K562 (cell line): ENCODE results near the gene L3MBTL1. TPM values are rescaled to one million over a fixed set of nuclear protein-coding genes. Genes with fewer than 3 reads are reported as not detected.
"Not testable (repeated sequence)": the region's sequence is repeated elsewhere in the genome, so short reads cannot be mapped to it uniquely, and the experiment has no call there.

ENCODE experiments used
- ATAC-seq: fragments of 200-7000 bp; cut with Tn5 transposase; 3 replicates; pipeline ENCODE4 v1.9.1; 2020; ENCODE audit warnings: moderate library complexity
- BruUV-seq: library from RNA; stranded (reverse); fragments of 400-500 nt; replicated peaks from 2 replicates; lab custom pipeline; 2021; lab: Mats Ljungman, UMichigan
- CTCF ChIA-PET: fragments of 300-600 bp; formaldehyde crosslinking; extraction: SDS; loops from one replicate; lab custom pipeline; 2021; ENCODE audit warnings: low intra/inter-chr PET ratio; lab: Yijun Ruan, JAX
- POLR2A ChIA-PET: fragments of 300-600, 350-650 bp; sonication (Branson Sonifier 250); formaldehyde crosslinking; extraction: SDS; loops from one replicate; lab custom pipeline; 2021; ENCODE audit warnings: antibody characterized with exemption, inconsistent platforms; lab: Yijun Ruan, JAX
- DNase-seq, 4 experiments: peaks; one replicate each; pipeline versions ENCODE4 v3.0.0 to v3.0.0-alpha.2; 2011 to 2018; ENCODE audit warnings: low spot score in 3 of 4, mixed read lengths in 3 of 4; ENCODE audit errors: extremely low read depth in 1 of 4
- FAIRE-seq: peaks from 2 replicates; lab custom pipeline; 2011; peaks lifted over from hg19 to GRCh38; lab: Jason Lieb, UNC
- H2AFZ ChIP-seq: 2 replicates; pipeline ENCODE4 v1.6.0; 2011; ENCODE audit warnings: low read depth, low read length, control low read depth, inconsistent platforms
- H3K27ac ChIP-seq: fragments of 200-600 bp; 3 replicates; pipeline ENCODE4 v1.8.0; 2011; ENCODE audit warnings: low read depth, mild to moderate bottlenecking, control low read depth, inconsistent platforms, low read length, moderate library complexity, mixed read lengths; ENCODE audit errors: extremely low read depth
- H3K27me3 ChIP-seq, 2 experiments: fragments of 300-600 bp in 1 of 2; 2 replicates in 1 of 2; 3 replicates in 1 of 2; pipeline versions ENCODE4 v1.6.0 to v1.8.0; 2011; ENCODE audit warnings: inconsistent platforms in 2 of 2, low read length in 2 of 2, mild to moderate bottlenecking in 1 of 2, mixed read lengths in 1 of 2, moderate library complexity in 1 of 2; ENCODE audit not compliant: control insufficient read depth in 2 of 2, insufficient read depth in 2 of 2
- H3K36me3 ChIP-seq: fragments of 300-600 bp; 3 replicates; pipeline ENCODE4 v1.8.0; 2011; ENCODE audit warnings: mild to moderate bottlenecking, low read length, inconsistent platforms; ENCODE audit not compliant: control insufficient read depth, insufficient read depth
- H3K4me1 ChIP-seq, 2 experiments: fragments of 200-600 bp in 1 of 2; replicated peaks in 1 of 2; 2 replicates in 1 of 2; 3 replicates in 1 of 2; pipeline versions ENCODE4 v1.5.1 to v1.8.0; 2011; ENCODE audit warnings: inconsistent platforms in 2 of 2, low read length in 2 of 2, mild to moderate bottlenecking in 1 of 2, mixed read lengths in 1 of 2, moderate library complexity in 1 of 2; ENCODE audit not compliant: control insufficient read depth in 2 of 2, insufficient read depth in 2 of 2
- H3K4me2 ChIP-seq: 2 replicates; pipeline ENCODE4 v1.6.1; 2011; ENCODE audit warnings: low read length, control low read depth, inconsistent platforms, mixed read lengths; ENCODE audit not compliant: insufficient read depth
- H3K4me3 ChIP-seq: fragments of 200-600 bp; sonication (generic), shearing (Covaris generic); 2 replicates; pipeline ENCODE4 v1.5.1; 2016; ENCODE audit warnings: control low read depth, inconsistent platforms
- H3K79me2 ChIP-seq: fragments of 200-600 bp; 3 replicates; pipeline ENCODE4 v1.8.0; 2011; ENCODE audit warnings: low read length, inconsistent platforms; ENCODE audit not compliant: control insufficient read depth, insufficient read depth
- H3K9ac ChIP-seq, 2 experiments: 2 replicates each; pipeline versions ENCODE4 v1.6.0 to v1.6.1; 2011; ENCODE audit warnings: low read depth in 2 of 2, low read length in 2 of 2, control low read depth in 1 of 2, inconsistent platforms in 1 of 2, mild to moderate bottlenecking in 1 of 2, mixed read lengths in 1 of 2; ENCODE audit not compliant: insufficient read depth in 1 of 2
- H3K9me1 ChIP-seq: one replicate; pipeline ENCODE4 v1.6.0; 2011; ENCODE audit warnings: inconsistent platforms, mild to moderate bottlenecking, low read length, moderate library complexity; ENCODE audit not compliant: control insufficient read depth, insufficient read depth
- H3K9me3 ChIP-seq: replicated peaks from 2 replicates; pipeline ENCODE4 v1.5.1; 2011; ENCODE audit warnings: low read depth, low read length, inconsistent platforms; ENCODE audit not compliant: control insufficient read depth, insufficient read depth
- H4K20me1 ChIP-seq: replicated peaks from 2 replicates; pipeline ENCODE4 v1.6.1; 2011; ENCODE audit warnings: low read length, inconsistent platforms, mixed read lengths; ENCODE audit not compliant: control insufficient read depth, insufficient read depth
- ETS2 ChIP-seq: IDR thresholded peaks from 2 replicates; pipeline ENCODE4 v1.6.1; 2016; ENCODE audit warnings: borderline replicate concordance, missing genetic modification characterization, mild to moderate bottlenecking, moderate library complexity, missing compliant biosample characterization; ENCODE audit not compliant: poor library complexity, severe bottlenecking
- GABPA ChIP-seq: fragments of 200-800 bp; sonication (Bioruptor generic); conservative IDR thresholded peaks from 2 replicates; pipeline ENCODE4 v1.6.1; 2016; ENCODE audit warnings: low read depth, missing genetic modification characterization, missing compliant biosample characterization
- KAT7 ChIP-seq: sonication (generic); formaldehyde crosslinking; IDR thresholded peaks from 2 replicates; pipeline ENCODE4 v1.8.0; 2022; ENCODE audit warnings: missing genetic modification reagents, mild to moderate bottlenecking, borderline replicate concordance
- RBM17 ChIP-seq: fragments of 200-400 bp; formaldehyde crosslinking; IDR thresholded peaks from 2 replicates; pipeline ENCODE4 v1.6.1; 2017; ENCODE audit warnings: low read depth, mild to moderate bottlenecking, low read length, borderline replicate concordance
- ZNF408 ChIP-seq: fragments of 250-450 bp; sonication (Bioruptor Pico); IDR thresholded peaks from 2 replicates; pipeline ENCODE4 v1.4.0; 2020; ENCODE audit warnings: low read depth, mild to moderate bottlenecking, moderate library complexity
- ZNF77 ChIP-seq: fragments of 250-450 bp; sonication (Bioruptor Pico); IDR thresholded peaks from 2 replicates; pipeline ENCODE4 v1.5.0; 2020
- WGBS: fragments of 100-300 bp; shearing (Covaris generic); methylation state at CpG from one replicate; pipeline ENCODE4 v1.1.6; 2016; ENCODE audit warnings: low coverage, mixed read lengths; ENCODE audit not compliant: insufficient coverage; ENCODE audit errors: missing lambda C conversion rate; 5-methylcytosine and 5-hydroxymethylcytosine counted together
- in situ Hi-C: fragments of 300-500 bp; cut with MboI; formaldehyde crosslinking; loops from 4 replicates; pipeline ENCODE4 v1.15.0; 2018; ENCODE audit warnings: inconsistent platforms, mixed read lengths
- intact Hi-C: fragments of 100-400 bp; cut with micrococcal nuclease; formaldehyde crosslinking; loops from 2 replicates; pipeline ENCODE4 v1.14.2; 2022
- polyA plus RNA-seq, 8 experiments: library from polyadenylated mRNA; depleted of rRNA in 4 of 8; stranded (reverse) in 5 of 8; unstranded in 3 of 8; fragments of >200 nt; fragmentation: Nextera tagmentation in 2 of 8; fragmentation: Illumina TruSeq in 1 of 8; extraction: Ambion mirVana in 2 of 8; extraction: Trizol in 1 of 8; gene quantifications; 2 replicates each; pipeline versions ENCODE4 v1.2.1 to v1.2.3, GENCODE V29; 2011 to 2014; ENCODE audit warnings: inconsistent platforms in 1 of 8, missing spikeins in 1 of 8
- total RNA-seq, 7 experiments: library from RNA; depleted of rRNA in 6 of 7; stranded (reverse); fragments of >200 nt in 6 of 7; fragmentation: Illumina TruSeq in 2 of 7; extraction: Trizol in 2 of 7; gene quantifications; 2 replicates each; pipeline versions ENCODE4 v1.2.1 to v1.2.3, GENCODE V29; 2011 to 2021; ENCODE audit warnings: low replicate concordance in 1 of 7

L3MBTL1 gene
- total and polyA plus RNA-seq, 9 of the 15 experiments (the other 6 are each of a cell fraction or from before 2014, with no cell fraction given), result 0.77 to 10.0 (median 4.4) TPM

- no peak for TF ChIP-seq ZNF408 (CRISPR knock-in tag)
- no peak for TF ChIP-seq ETS2 (tag)
- no peak for TF ChIP-seq ZNF77
- TF ChIP-seq KAT7, result no peak
- no peak for TF ChIP-seq GABPA (tag)
- no peak for TF ChIP-seq RBM17
Observed at GRCh38 chr20:43586641-43587040, 79.1 kb downstream of the L3MBTL1 start (continued).

GRCh38 chr20:43588526-43588925 lies 81.0 kb downstream of the L3MBTL1 start:
- H3K9me1 ChIP-seq, H3K9ac ChIP-seq, H3K27ac ChIP-seq, BruUV-seq, CTCF ChIA-PET, H3K36me3 ChIP-seq, in situ Hi-C loops, H3K27me3 ChIP-seq, H2AFZ ChIP-seq, H3K4me2 ChIP-seq, intact Hi-C loops, H3K4me3 ChIP-seq, ATAC-seq, H3K79me2 ChIP-seq, FAIRE-seq, H4K20me1 ChIP-seq, H3K9me3 ChIP-seq, DNase-seq: not testable (repeated sequence)
- POLR2A ChIA-PET, result interaction anchor here (0.6 to 1.6 kb wide), 4 partner anchors 12 to 484 kb away, joined by 3 to 4 read pairs (median 4); partner anchors contain the start of gene SGK2
- peaks cover 19 to 25% of the 10 kb centered on the region in 2 experiments for H3K4me1 ChIP-seq
- WGBS, result 87% methylated on average over 7 of the region's 10 CpGs
